ENCODE measurements around the gene WWOX.

Gene WWOX

DNA sequence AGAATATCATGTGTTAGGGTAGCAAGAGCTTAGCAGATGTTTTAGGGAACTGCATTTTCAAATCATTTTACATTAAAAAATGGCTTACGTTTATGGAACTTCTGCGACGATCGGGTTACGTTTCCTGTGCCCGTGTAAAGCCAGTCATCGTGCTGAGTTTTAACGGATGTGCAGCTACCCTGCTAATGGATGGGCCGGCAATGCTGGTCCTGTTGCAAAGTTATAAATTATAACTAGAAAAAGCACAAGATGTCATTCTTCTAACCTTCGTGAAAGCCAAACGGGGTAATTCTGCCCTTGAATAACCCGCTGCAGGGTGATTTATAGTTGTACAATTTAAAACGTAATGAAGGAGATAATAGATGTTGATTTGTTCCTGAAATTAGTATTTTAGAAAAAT lies 339.2 kb downstream of the WWOX start:
- DNase-seq (ENCODE audit: low spot score), result no peak

GRCh38 chr16:78439646-78440045 lies 340.2 kb downstream of the WWOX start:
- DNase-seq (ENCODE audit: low spot score), result no peak

DNA sequence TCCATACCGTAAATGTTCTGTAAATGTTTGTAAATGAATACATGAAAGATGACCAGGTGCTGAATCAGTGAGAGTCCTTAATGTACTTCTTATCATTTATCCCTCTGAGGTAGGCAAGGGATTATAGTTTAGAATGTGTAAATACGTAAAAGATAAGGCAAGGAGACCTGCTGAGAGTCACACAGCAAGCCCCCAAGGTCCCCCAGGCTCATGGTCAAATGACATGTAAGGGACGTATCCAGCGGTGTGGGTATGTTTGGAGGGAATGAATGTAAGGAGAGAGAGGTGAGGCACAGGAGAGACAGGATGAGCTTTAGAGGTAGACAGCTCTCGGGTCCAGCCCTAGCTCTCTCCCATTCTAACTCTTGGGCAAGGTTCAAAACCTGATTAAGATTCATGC lies 341.8 kb downstream of the WWOX start:
- no peak for DNase-seq (ENCODE audit: low spot score)

DNA sequence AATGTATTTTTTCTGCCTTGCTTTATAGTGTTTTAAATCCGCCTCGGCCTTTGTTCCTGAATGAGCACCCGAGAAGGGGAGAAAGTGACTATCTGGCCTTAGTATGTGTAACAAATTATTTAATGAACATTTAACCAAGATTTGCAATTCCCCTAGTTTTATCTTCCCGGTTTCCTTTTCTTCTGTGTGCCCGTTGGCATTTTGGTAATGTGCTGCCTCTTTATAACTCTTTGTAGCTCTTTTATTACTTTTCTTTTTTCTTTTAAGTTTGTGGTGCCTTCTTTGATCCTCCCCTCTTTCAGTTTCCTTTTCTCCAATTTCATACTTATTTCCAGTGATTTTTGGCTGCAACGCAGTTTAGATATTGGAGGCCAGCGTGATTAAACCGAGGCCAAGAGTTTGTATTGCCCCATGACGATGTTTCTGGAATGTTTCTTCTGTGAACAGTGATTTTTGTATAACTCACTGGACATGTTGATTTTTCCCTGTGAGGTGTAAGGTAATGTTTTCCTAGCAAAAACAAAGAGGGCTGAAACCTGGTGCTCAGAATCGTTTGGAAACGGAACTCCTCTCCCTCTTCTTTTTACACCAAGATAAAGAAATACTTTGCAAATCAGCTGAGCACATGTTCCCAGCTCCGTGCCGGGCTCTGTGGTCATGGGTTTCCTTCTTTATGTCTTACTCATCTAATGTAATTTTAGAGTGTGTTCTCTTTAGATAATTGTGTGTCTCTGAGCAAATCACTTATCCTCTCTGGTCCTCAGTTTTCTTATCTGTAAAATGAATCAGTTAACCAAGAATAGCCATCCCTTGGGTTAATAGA lies 344.3 kb downstream of the WWOX start:
- no peak for DNase-seq (ENCODE audit: low spot score)

GRCh38 chr16:78445818-78446217 lies 346.4 kb downstream of the WWOX start:
- no peak for DNase-seq (ENCODE audit: low spot score)

GRCh38 chr16:78446486-78446885 lies 347.0 kb downstream of the WWOX start:
- DNase-seq (ENCODE audit: low spot score), result no peak

GRCh38 chr16:78446992-78447563 lies 347.6 kb downstream of the WWOX start:
- DNase-seq (ENCODE audit: low spot score), result no peak

DNA sequence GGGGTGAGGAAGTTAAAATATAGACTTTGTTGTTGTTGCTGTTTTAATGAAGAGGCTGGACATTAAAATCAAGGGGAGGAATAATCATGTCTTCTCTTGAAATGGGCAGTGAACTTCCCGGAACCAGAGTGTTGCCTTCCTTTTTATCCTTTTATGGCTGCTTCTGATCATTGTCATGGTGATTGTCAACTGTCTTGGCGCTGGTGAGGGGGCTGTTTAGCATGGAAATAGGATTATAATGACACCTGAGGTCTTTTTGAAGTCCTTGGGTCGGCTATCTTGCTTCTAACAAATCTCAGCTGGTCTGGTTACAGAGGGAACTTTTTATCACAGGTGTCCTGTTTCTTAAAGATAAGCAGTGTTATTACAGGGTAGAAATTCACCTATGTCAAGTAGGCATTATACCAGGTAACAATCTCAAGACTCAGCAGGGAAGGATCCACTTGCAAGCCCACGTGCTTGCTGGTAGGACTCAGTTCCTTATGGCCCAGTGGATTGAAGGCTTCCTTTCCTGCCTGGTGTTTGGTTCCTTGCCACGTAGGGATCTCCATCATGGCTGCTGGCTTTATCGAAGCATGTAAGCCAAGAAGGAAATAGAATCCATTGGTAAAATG lies 349.3 kb downstream of the WWOX start:
- DNase-seq (ENCODE audit: low spot score), result no peak

DNA sequence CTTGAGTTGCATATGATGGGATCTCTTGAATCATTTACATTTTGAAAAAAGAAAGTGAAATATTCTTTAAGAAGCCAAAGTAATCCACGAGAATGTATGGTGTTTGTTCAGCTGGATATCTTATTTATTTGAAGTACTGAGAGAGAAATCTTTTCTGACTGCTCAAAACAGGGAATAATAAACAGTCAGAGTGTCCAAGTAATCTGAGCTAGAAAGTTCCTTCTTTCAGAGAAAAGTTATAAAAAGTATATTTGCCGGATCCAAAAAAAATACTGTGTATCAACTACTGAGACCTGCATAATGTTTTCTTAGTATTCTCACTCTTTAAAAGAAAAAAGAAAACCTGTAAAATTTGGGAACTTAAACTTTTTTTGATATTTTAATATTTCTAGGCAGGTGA lies 350.8 kb downstream of the WWOX start:
- DNase-seq (ENCODE audit: low spot score), result no peak

- no peak for DNase-seq (ENCODE audit: low spot score)
These were observed 352.6 kb downstream of the WWOX start for GRCh38 chr16:78452025-78452555.

DNA sequence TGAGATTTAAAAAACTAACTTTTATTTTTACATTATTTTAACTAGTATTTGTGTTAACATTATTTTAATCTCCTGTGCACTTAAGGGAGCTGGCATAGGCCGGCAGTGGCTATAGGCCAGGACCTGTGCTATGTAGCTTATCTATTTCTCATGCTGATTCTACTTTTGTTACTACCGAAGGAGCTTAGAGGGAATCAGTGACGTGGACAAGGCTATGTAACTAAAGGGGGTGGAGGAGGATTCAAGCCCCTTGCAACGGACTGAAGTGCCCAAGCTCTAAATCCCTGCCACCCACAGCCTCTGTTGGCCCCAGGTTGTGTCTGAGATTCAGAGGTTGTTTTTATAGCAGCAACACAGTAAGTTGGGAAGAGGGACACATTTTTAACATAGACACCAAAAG lies 356.4 kb downstream of the WWOX start:
- peak; percentile 15 for DNase-seq (ENCODE audit: low spot score)

DNA sequence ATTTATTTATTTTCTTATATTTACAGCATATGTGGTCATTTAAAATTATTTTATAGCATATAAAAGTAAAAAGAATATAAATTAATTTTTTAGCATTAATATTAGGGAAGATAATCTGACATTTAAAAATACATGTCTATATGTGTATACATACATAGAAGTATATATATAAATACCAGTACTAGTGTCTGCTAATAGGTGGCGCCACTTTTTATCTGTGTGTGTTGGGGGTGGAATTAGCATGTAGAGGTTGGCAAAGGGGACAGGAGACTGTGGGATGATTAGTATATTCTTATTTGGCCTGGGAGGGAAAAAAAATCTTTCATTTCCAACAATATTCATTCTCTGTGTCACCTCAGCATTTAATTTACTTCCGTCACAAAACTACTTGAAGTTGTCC lies 359.1 kb downstream of the WWOX start:
- DNase-seq (ENCODE audit: low spot score), result no peak

- no peak for DNase-seq (ENCODE audit: low spot score)
These were observed 361.0 kb downstream of the WWOX start for GRCh38 chr16:78460428-78460827.

- DNase-seq (ENCODE audit: low spot score), result no peak
These were observed 361.6 kb downstream of the WWOX start for GRCh38 chr16:78461087-78461486.

DNA sequence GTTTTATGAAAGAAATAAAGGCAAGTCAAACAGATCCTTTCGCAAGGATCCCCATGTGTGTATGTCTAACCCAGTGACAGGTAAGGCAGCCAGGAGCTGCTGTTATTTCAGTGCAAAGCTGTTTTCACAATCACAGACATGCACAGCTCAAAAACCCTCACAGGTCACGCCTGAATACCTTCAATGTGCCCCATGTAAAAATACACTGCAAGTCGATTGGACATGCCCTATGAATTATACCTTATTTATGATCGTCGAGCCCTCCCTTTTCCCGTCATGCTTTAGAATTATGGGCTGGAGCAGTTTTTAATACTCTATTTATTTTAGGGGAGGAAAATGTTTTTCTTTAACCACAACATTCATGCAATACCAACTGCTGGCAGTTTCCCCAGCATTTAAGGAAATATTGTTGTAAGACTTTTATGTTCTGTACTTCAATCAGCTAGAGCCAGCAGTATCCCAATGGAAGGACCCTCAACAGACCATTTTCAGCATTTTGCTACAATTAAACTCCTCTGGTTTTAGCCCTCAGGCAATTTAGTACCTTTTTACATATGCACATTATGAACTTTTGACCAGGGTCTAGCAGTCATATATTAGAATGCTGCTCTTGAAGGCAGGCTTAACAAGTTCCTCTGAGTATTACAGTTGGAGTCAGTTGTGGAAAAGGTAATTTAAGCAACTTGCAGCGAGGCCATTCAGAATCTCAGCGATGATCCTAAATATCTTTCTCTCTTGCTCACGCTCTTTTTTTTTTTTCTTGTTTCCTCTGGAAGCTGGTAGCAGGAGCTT lies 362.2 kb downstream of the WWOX start:
- no peak for DNase-seq (ENCODE audit: low spot score)

DNA sequence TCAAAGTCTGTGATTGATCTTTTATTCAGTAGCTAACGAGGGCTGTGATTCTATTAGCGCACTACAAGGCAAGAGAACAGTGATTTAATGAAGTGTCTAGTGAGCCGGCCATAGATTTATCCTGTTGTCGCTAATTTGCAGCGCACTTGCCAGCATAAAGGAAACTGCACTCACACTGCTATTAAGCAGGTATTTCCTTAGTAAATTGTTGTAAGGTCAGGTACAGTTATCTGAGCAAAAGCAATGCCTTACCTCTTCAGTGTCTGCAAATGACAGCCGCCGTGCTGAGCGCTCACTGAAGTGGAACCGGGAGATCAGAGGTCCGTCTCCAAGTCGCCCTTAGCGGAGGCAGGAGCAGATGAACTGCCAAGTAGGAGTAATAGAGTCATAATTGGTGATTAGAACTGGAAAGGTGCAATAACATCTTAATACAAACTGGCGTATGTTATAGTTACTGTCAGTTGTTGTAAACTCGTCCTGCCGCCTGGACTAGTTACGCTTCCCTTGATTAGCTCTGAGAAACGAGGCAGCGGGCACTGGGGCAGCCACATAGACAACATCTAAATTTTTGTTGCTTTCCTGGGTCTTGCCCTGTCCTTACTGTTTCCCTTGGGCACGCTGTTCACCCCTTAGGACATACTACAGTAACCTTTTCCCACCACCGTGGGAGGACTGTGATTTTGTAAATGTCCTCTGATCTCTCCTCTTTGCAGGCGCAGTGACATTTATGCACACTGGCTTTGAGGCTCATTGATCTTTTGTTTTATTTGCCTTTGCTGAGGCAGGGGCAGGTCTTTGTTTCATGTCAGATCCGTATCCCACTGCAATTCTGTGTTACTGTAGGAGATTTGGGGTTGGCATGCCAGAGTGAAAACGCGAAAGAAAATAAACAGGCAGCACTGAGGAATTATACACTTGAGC lies 363.1 kb downstream of the WWOX start:
- DNase-seq (ENCODE audit: low spot score), result no peak

DNA sequence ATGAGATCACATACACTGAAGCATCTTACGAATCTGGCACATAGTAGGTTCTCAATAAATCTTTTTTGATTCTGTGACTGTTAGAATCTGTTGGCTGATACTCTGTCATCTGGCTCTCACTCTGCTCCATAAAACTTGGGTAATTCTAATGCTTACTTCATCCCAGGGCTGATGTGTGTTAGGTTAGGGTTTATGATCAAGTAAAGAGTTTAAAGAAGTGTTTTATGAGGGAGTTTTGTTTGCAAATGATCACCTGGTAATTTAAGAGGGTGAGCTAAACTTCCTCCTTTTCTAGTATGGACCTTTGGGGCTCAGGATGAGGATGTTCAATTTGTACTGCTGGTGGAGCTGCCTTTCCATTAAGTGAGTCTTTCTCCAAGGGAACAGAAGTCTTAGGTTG lies 364.1 kb downstream of the WWOX start:
- no peak for DNase-seq (ENCODE audit: low spot score)

- DNase-seq (ENCODE audit: low spot score), result no peak
These were observed 365.4 kb downstream of the WWOX start for GRCh38 chr16:78464833-78465232.

- no peak for DNase-seq (ENCODE audit: low spot score)
These were observed 366.3 kb downstream of the WWOX start for GRCh38 chr16:78465730-78466129.

GRCh38 chr16:78469787-78470186 lies 370.3 kb downstream of the WWOX start:
- no peak for DNase-seq (ENCODE audit: low spot score)

DNA sequence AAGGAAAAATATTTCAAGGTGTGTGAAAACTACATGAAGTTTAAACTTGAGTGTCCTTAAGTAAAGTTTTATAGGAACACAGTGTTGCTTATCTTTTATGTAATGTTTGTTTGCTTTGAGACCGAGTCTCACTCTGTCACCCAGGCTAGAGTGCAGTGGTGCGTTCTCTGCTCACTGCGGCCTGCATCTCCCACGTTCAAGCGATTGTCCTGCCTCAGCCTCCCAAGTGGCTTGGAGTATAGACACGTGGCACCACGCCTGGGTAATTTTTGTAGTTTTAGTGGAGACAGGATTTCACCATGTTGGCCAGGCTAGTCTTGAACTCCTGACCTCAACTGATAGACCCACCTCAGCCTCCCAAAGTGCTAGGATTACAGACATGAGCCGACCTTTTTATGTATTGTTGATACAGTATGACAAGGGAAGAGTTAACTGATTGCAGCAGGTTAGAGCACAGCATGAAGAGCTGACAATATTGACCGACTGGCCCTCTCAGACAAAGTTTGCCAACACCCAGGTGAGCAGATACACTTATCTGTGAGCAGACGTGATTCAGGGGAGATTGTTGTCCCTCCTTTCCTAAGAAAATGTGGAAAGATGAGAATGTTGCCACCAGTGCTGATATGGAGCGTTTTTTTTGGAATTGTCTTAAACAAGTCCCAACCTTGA lies 373.7 kb downstream of the WWOX start:
- DNase-seq (ENCODE audit: low spot score), result no peak
